Endodermal cell (in vitro differentiated cells): Measurements from ENCODE around the gene PROSER3. TPM values are rescaled to one million over a fixed set of nuclear protein-coding genes. Genes with fewer than 3 reads are reported as not detected.

Experiments used
- DNase-seq: peaks from one replicate; pipeline ENCODE4 v3.0.0-alpha.2; 2017
- H3K27ac ChIP-seq: 2 replicates; pipeline ENCODE4 v1.5.1; 2013; ENCODE audit warnings: mild to moderate bottlenecking, low read depth, low read length, moderate library complexity
- H3K27me3 ChIP-seq: 2 replicates; pipeline ENCODE4 v1.6.1; 2013; ENCODE audit warnings: mild to moderate bottlenecking, low read length, moderate library complexity; ENCODE audit not compliant: insufficient read depth, control insufficient read depth, poor library complexity, severe bottlenecking
- H3K36me3 ChIP-seq: 2 replicates; pipeline ENCODE4 v1.7.0; 2013; ENCODE audit warnings: mild to moderate bottlenecking, low read length, moderate library complexity; ENCODE audit not compliant: control insufficient read depth, insufficient read depth
- H3K4me1 ChIP-seq: one replicate; pipeline ENCODE4 v1.7.0; 2013; ENCODE audit warnings: low read length; ENCODE audit not compliant: control insufficient read depth, insufficient read depth
- H3K4me3 ChIP-seq: 2 replicates; pipeline ENCODE4 v1.5.1; 2013; ENCODE audit warnings: mild to moderate bottlenecking, low read length, moderate library complexity
- H3K9ac ChIP-seq: 2 replicates; pipeline ENCODE4 v1.6.1; 2013; ENCODE audit warnings: mild to moderate bottlenecking, low read length, moderate library complexity; ENCODE audit not compliant: poor library complexity, severe bottlenecking; ENCODE audit errors: extremely low read depth
- H3K9me3 ChIP-seq: 2 replicates; pipeline ENCODE4 v1.6.1; 2013; ENCODE audit warnings: mild to moderate bottlenecking, low read length, moderate library complexity; ENCODE audit not compliant: control insufficient read depth
- H3K27ac Mint-ChIP-seq: 2 replicates; pipeline ENCODE4 v1.8.0; 2020; ENCODE audit warnings: mixed read lengths
- H3K27me3 Mint-ChIP-seq: 2 replicates; pipeline ENCODE4 v1.8.0; 2021; ENCODE audit warnings: mild to moderate bottlenecking, mixed read lengths; ENCODE audit not compliant: insufficient read depth
- H3K36me3 Mint-ChIP-seq: 2 replicates; pipeline ENCODE4 v1.8.0; 2020; ENCODE audit warnings: low read depth, mixed read lengths
- H3K4me1 Mint-ChIP-seq: 2 replicates; pipeline ENCODE4 v1.8.0; 2020; ENCODE audit warnings: mixed read lengths
- H3K4me3 Mint-ChIP-seq: 2 replicates; pipeline ENCODE4 v1.8.0; 2020; ENCODE audit warnings: mild to moderate bottlenecking, moderate library complexity, mixed read lengths
- H3K9me3 Mint-ChIP-seq: 2 replicates; pipeline ENCODE4 v1.8.0; 2020; ENCODE audit warnings: mild to moderate bottlenecking, mixed read lengths
- CTCF ChIP-seq: fragments of 200-600 bp; sonication (generic); conservative IDR thresholded peaks from 2 replicates; pipeline ENCODE4 v1.5.0; 2021; ENCODE audit warnings: antibody characterized with exemption, mild to moderate bottlenecking
- WGBS, 2 experiments: methylation state at CpG; one replicate each; pipeline versions ENCODE4 v1.1.5 to v1.1.7; 2013; ENCODE audit warnings: missing lambda C conversion rate in 2 of 2, mixed read lengths in 1 of 2; ENCODE audit not compliant: insufficient coverage in 1 of 2, insufficient read length in 1 of 2; 5-methylcytosine and 5-hydroxymethylcytosine counted together
- total RNA-seq, 2 donors: library from RNA; stranded (reverse); fragmentation: NEBNext Ultra II Directional in 1 of 2; extraction: Animal tissue kit (Norgen Biotek cat#: 25700) in 1 of 2; gene quantifications; 2 replicates in 1 of 2; 3 replicates in 1 of 2; pipeline ENCODE4 v1.2.1, GENCODE V29; 2021

The PROSER3 gene
- total RNA-seq, 2 donors from 2014 or later = 37.8 to 45.4 TPM

GRCh38 chr19:35719402-35720162 is 38.4 kb upstream of the PROSER3 start:
- peaks cover 13% of the 10 kb centered on the region for H3K4me1 ChIP-seq
- peaks cover 18% of the 10 kb centered on the region for H3K4me1 Mint-ChIP-seq
- 91 to 97% methylated on average over 12 to 32 of the region's 32 CpGs for WGBS, 2 experiments
- no peaks in the 10 kb centered on the region for H3K9me3 Mint-ChIP-seq
- peak overlapping the region; percentile 86 for H3K4me3 Mint-ChIP-seq
- peaks cover 36% of the 10 kb centered on the region for H3K36me3 Mint-ChIP-seq
- peaks cover 25% of the 10 kb centered on the region for H3K36me3 ChIP-seq
- H3K27ac Mint-ChIP-seq = peak overlapping the region; percentile 55
- TF ChIP-seq CTCF = no peak
- peak overlapping the region; percentile 68 for H3K9ac ChIP-seq
- H3K9me3 ChIP-seq = no peaks in the 10 kb centered on the region
- H3K4me3 ChIP-seq = peak overlapping the region; percentile 90
- H3K27me3 Mint-ChIP-seq = no peaks in the 10 kb centered on the region
- H3K27ac ChIP-seq = no peak overlapping the region
- H3K27me3 ChIP-seq = no peaks in the 10 kb centered on the region
- DNase-seq = no peak

- Mint-ChIP-seq H3K36me3 (peaks cover 41% of the 10 kb centered on the region), H3K27ac (no peak overlapping the region), H3K27me3 (no peaks in the 10 kb centered on the region), H3K9me3 (no peaks in the 10 kb centered on the region), H3K4me3 (no peak overlapping the region), H3K4me1 (peaks cover 18% of the 10 kb centered on the region)
- no peak overlapping the region for H3K27ac ChIP-seq
- H3K36me3 ChIP-seq = peaks cover 31% of the 10 kb centered on the region
- DNase-seq = no peak
- TF ChIP-seq CTCF = no peak
- no peak overlapping the region for H3K9ac ChIP-seq
- WGBS, 2 experiments = 92 to 94% methylated on average over 8 to 9 of the region's 9 CpGs
- H3K27me3 ChIP-seq = no peaks in the 10 kb centered on the region
- no peaks in the 10 kb centered on the region for H3K9me3 ChIP-seq
- peaks cover 13% of the 10 kb centered on the region for H3K4me1 ChIP-seq
- no peak overlapping the region for H3K4me3 ChIP-seq
Measured at GRCh38 chr19:35720163-35720524, 37.8 kb upstream of the PROSER3 start.

GRCh38 chr19:35720648-35721047 is 37.3 kb upstream of the PROSER3 start:
- DNase-seq = no peak
- Mint-ChIP-seq H3K4me1 (peaks cover 15% of the 10 kb centered on the region), H3K27me3 (no peaks in the 10 kb centered on the region), H3K27ac (no peak overlapping the region), H3K4me3 (no peak overlapping the region), H3K36me3 (peaks cover 46% of the 10 kb centered on the region), H3K9me3 (no peaks in the 10 kb centered on the region)
- Histone ChIP-seq H3K27me3 (no peaks in the 10 kb centered on the region), H3K4me3 (no peak overlapping the region), H3K27ac (no peak overlapping the region), H3K36me3 (peaks cover 36% of the 10 kb centered on the region), H3K4me1 (peaks cover 10% of the 10 kb centered on the region), H3K9ac (no peak overlapping the region), H3K9me3 (no peaks in the 10 kb centered on the region)
- no peak for TF ChIP-seq CTCF
- 96 to 100% methylated on average over 6 to 17 of the region's 17 CpGs for WGBS, 2 experiments
